ENCODE results near the gene TCEAL2. TPM values are rescaled to one million over a fixed set of nuclear protein-coding genes. Genes with fewer than 3 reads are reported as not detected.

Gene TCEAL2
- total RNA-seq, 1 experiment from 2014 or later = not detected

GRCh38 chrX:102154900-102155805, 29.7 kb downstream of the TCEAL2 start:
- Histone ChIP-seq H3K9ac (ENCODE audit: low read length) (no peak overlapping the region), H4K20me1 (ENCODE audit: low read length) (no peaks in the 10 kb centered on the region), H2AFZ (ENCODE audit: low read length) (peak overlapping the region; percentile 53), H3K27me3 (ENCODE audit: low read length) (peaks cover 13% of the 10 kb centered on the region), H3F3A (ENCODE audit: low read length, unreplicated experiment) (no peaks in the 10 kb centered on the region), H3K27ac (ENCODE audit: low read length) (no peak overlapping the region), H3K9me2 (replicated peaks; ENCODE audit: low read length) (no peaks in the 10 kb centered on the region), H3K4me1 (ENCODE audit: insufficient read depth, low read length) (no peaks in the 10 kb centered on the region), H3K36me3 (ENCODE audit: low read depth, low read length) (no peaks in the 10 kb centered on the region), H3K79me2 (ENCODE audit: low read length) (no peaks in the 10 kb centered on the region), H3K4me3 (ENCODE audit: low read length) (peak overlapping the region; percentile 62), H3K4me2 (ENCODE audit: low read length) (peak overlapping the region; percentile 74), H3K9me3 (ENCODE audit: low read length) (no peaks in the 10 kb centered on the region)
- DNase-seq (no peak), ATAC-seq (no peak)
- intact Hi-C loops (cut with micrococcal nuclease) = no loop called here
- CTCF ChIA-PET = no interaction called here
- BruUV-seq (replicated peaks) = no TSS peak
- TF ChIP-seq CTCF (conservative IDR thresholded peaks at IDR 0.05; ENCODE audit: low read depth, low read length) = no peak
- no peak for TF ChIP-seq EZH2 (IDR thresholded peaks at IDR 0.05; ENCODE audit: low read length, unreplicated experiment)
- no peak for TF ChIP-seq EZH2phosphoT487 (IDR thresholded peaks at IDR 0.05; ENCODE audit: borderline replicate concordance, low read length)
- POLR2A ChIA-PET (ENCODE audit: unreplicated experiment) = no interaction called here

- no TSS peak for BruUV-seq (replicated peaks)
- Histone ChIP-seq H4K20me1 (ENCODE audit: low read length) (no peaks in the 10 kb centered on the region), H3K36me3 (ENCODE audit: low read depth, low read length) (no peaks in the 10 kb centered on the region), H3K9ac (ENCODE audit: low read length) (no peak within 1 kb of the TSS), H3K9me3 (ENCODE audit: low read length) (no peaks in the 10 kb centered on the region), H3F3A (ENCODE audit: low read length, unreplicated experiment) (no peaks in the 10 kb centered on the region), H3K27ac (ENCODE audit: low read length) (no peak within 1 kb of the TSS), H3K27me3 (ENCODE audit: low read length) (peaks cover 13% of the 10 kb centered on the region), H3K79me2 (ENCODE audit: low read length) (no peaks in the 10 kb centered on the region), H3K4me3 (ENCODE audit: low read length) (peak within 1 kb of the TSS; percentile 62), H3K9me2 (replicated peaks; ENCODE audit: low read length) (no peaks in the 10 kb centered on the region), H3K4me2 (ENCODE audit: low read length) (peak within 1 kb of the TSS; percentile 74), H3K4me1 (ENCODE audit: insufficient read depth, low read length) (no peaks in the 10 kb centered on the region), H2AFZ (ENCODE audit: low read length) (peak within 1 kb of the TSS; percentile 53)
- DNase-seq (peak; percentile 28), ATAC-seq (peak; percentile 42)
- TF ChIP-seq CTCF (conservative IDR thresholded peaks at IDR 0.05; ENCODE audit: low read depth, low read length) = no peak
- no peak for TF ChIP-seq EZH2 (IDR thresholded peaks at IDR 0.05; ENCODE audit: low read length, unreplicated experiment)
- CTCF ChIA-PET = no interaction called here
- intact Hi-C loops (cut with micrococcal nuclease) = no loop called here
- POLR2A ChIA-PET (ENCODE audit: unreplicated experiment) = no interaction called here
Observed at GRCh38 chrX:102155806-102156179, 30.3 kb downstream of the TCEAL2 start, which contains the start of gene BEX5. BEX5 (minus strand) TSS chrX:102155977; CDS start chrX:102154265, 1,712 bp downstream.

Other genes with a start within 250 kb of the TCEAL2 start
- gene ZMAT1, start 193.7 kb upstream of the TCEAL2 start, total RNA-seq (2014; rRNA removed) = not detected in 2 replicates
- gene TCEAL6, start 16.8 kb downstream of the TCEAL2 start, total RNA-seq (2014; rRNA removed) = not detected in 2 replicates
- gene BEX5, start 30.3 kb downstream of the TCEAL2 start, total RNA-seq (2014; rRNA removed) = 0.18 TPM in 1 of 2 replicates, not detected in the other
- gene TCP11X1, start 89.6 kb downstream of the TCEAL2 start, total RNA-seq (2014; rRNA removed) = not detected in 2 replicates
- gene NXF2, start 121.5 kb downstream of the TCEAL2 start, total RNA-seq (2014; rRNA removed) = not detected in 2 replicates

Measured in PC-3 (cell line).